HL-60/S4 treated with retinoic acid at 250 ng/mL for 4 days and 3 days (cell line): Measurements from ENCODE around the gene FRG2B.
"Not testable (repeated sequence)": the region's sequence is repeated elsewhere in the genome, so short reads cannot be mapped to it uniquely, and the experiment has no call there.

Source experiments
- in situ Hi-C: fragments of 300-500 bp; cut with MboI; formaldehyde crosslinking; loops from 2 replicates; pipeline ENCODE4 v1.7.0; 2022; ENCODE audit warnings: low sequenced_read_pairs

The FRG2B gene

GRCh38 chr10:133626695-133627094, at the start of gene FRG2B:
FRG2B (minus strand) TSS chr10:133626795; CDS start chr10:133626742, 53 bp downstream.
- in situ Hi-C loops, result not testable (repeated sequence)

GRCh38 chr10:133667446-133667845, 40.9 kb upstream of the FRG2B start:
- in situ Hi-C loops, result not testable (repeated sequence)

- in situ Hi-C loops, result not testable (repeated sequence)
Observed at GRCh38 chr10:133663544-133664160, 37.1 kb upstream of the FRG2B start.

GRCh38 chr10:133661122-133661521, 34.5 kb upstream of the FRG2B start:
- in situ Hi-C loops, result not testable (repeated sequence)

GRCh38 chr10:133660516-133660915, 33.9 kb upstream of the FRG2B start:
- in situ Hi-C loops, result not testable (repeated sequence)

GRCh38 chr10:133657276-133657675, 30.7 kb upstream of the FRG2B start:
- in situ Hi-C loops, result not testable (repeated sequence)

GRCh38 chr10:133648872-133649455, 22.4 kb upstream of the FRG2B start:
- in situ Hi-C loops, result not testable (repeated sequence)

- in situ Hi-C loops, result not testable (repeated sequence)
Observed at GRCh38 chr10:133647075-133647748, 20.6 kb upstream of the FRG2B start.

GRCh38 chr10:133637846-133638235, 11.2 kb upstream of the FRG2B start:
- in situ Hi-C loops, result not testable (repeated sequence)

- in situ Hi-C loops, result not testable (repeated sequence)
Observed at GRCh38 chr10:133637202-133637845, 10.7 kb upstream of the FRG2B start.

- in situ Hi-C loops, result not testable (repeated sequence)
Observed at GRCh38 chr10:133630723-133631249, 4.2 kb upstream of the FRG2B start.

- in situ Hi-C loops, result not testable (repeated sequence)
Observed at GRCh38 chr10:133622544-133622943, 4.1 kb downstream of the FRG2B start.

GRCh38 chr10:133618851-133619250, 7.7 kb downstream of the FRG2B start:
- in situ Hi-C loops, result no loop called here

GRCh38 chr10:133617196-133617595, 9.4 kb downstream of the FRG2B start:
- in situ Hi-C loops, result no loop called here

GRCh38 chr10:133616371-133617130, 10.0 kb downstream of the FRG2B start:
- in situ Hi-C loops, result no loop called here

- in situ Hi-C loops, result no loop called here
Observed at GRCh38 chr10:133614830-133615580, 11.6 kb downstream of the FRG2B start.

- in situ Hi-C loops, result no loop called here
Observed at GRCh38 chr10:133613699-133614098, 12.9 kb downstream of the FRG2B start.

- in situ Hi-C loops, result no loop called here
Observed at GRCh38 chr10:133611079-133611478, 15.5 kb downstream of the FRG2B start.

GRCh38 chr10:133608855-133609254, 17.7 kb downstream of the FRG2B start:
- in situ Hi-C loops, result no loop called here

GRCh38 chr10:133603434-133603833, 23.2 kb downstream of the FRG2B start:
- in situ Hi-C loops, result not testable (repeated sequence)
